Stimulated activated memory B cell treated with anti-CD40 and anti-IgM and Interleukin-4, amounts not matched to agents 10 μg/mL and 1 μg/mL and 100 μg/mL, for 72 hours (primary cell): ENCODE measurements around the gene HSBP1L1.
A peak's percentile ranks its signal among the peaks of the same experiment; 100 is the strongest.
"Not testable (repeated sequence)": the region's sequence is repeated elsewhere in the genome, so short reads cannot be mapped to it uniquely, and the experiment has no call there.

Experiments
- ATAC-seq: fragments of 150-1000 bp; cut with Tn5 transposase; 2 replicates; pipeline ENCODE4 v1.10.0; 2021
- H3K27ac Mint-ChIP-seq: one replicate; pipeline ENCODE4 v1.8.0; 2022; ENCODE audit warnings: mild to moderate bottlenecking, mixed read lengths
- H3K27me3 Mint-ChIP-seq: one replicate; pipeline ENCODE4 v1.8.0; 2022; ENCODE audit warnings: mixed read lengths
- H3K36me3 Mint-ChIP-seq: one replicate; pipeline ENCODE4 v1.8.0; 2022; ENCODE audit warnings: mixed read lengths
- H3K4me1 Mint-ChIP-seq: one replicate; pipeline ENCODE4 v1.8.0; 2022; ENCODE audit warnings: mixed read lengths
- H3K4me3 Mint-ChIP-seq: one replicate; pipeline ENCODE4 v1.8.0; 2022; ENCODE audit warnings: mild to moderate bottlenecking, moderate library complexity, mixed read lengths
- H3K9me3 Mint-ChIP-seq: one replicate; pipeline ENCODE4 v1.8.0; 2022; ENCODE audit warnings: mixed read lengths

The HSBP1L1 gene

GRCh38 chr18:79948719-79949411, 15.6 kb upstream of the HSBP1L1 start:
- peaks cover 11% of the 10 kb centered on the region for H3K36me3 Mint-ChIP-seq
- no peaks in the 10 kb centered on the region for H3K9me3 Mint-ChIP-seq
- H3K4me1 Mint-ChIP-seq = peaks cover 64% of the 10 kb centered on the region
- peak overlapping the region; percentile 9 for H3K4me3 Mint-ChIP-seq
- H3K27ac Mint-ChIP-seq = peak overlapping the region; percentile 75
- ATAC-seq = no peak
- H3K27me3 Mint-ChIP-seq = no peaks in the 10 kb centered on the region

GRCh38 chr18:79949697-79950487, 14.6 kb upstream of the HSBP1L1 start:
- peak; percentile 37 for ATAC-seq
- peaks cover 56% of the 10 kb centered on the region for H3K4me1 Mint-ChIP-seq
- peak overlapping the region; percentile 75 for H3K27ac Mint-ChIP-seq
- no peaks in the 10 kb centered on the region for H3K27me3 Mint-ChIP-seq
- H3K36me3 Mint-ChIP-seq = peaks cover 11% of the 10 kb centered on the region
- no peaks in the 10 kb centered on the region for H3K9me3 Mint-ChIP-seq
- peak overlapping the region; percentile 82 for H3K4me3 Mint-ChIP-seq

- H3K4me1 Mint-ChIP-seq = peaks cover 52% of the 10 kb centered on the region
- H3K9me3 Mint-ChIP-seq = no peaks in the 10 kb centered on the region
- H3K27ac Mint-ChIP-seq = peak overlapping the region; percentile 75
- H3K27me3 Mint-ChIP-seq = no peaks in the 10 kb centered on the region
- H3K4me3 Mint-ChIP-seq = peak overlapping the region; percentile 82
- peak; percentile 52 for ATAC-seq
- peaks cover 11% of the 10 kb centered on the region for H3K36me3 Mint-ChIP-seq
Observed at GRCh38 chr18:79950515-79951341, 13.7 kb upstream of the HSBP1L1 start.

GRCh38 chr18:79951545-79952455, 12.6 kb upstream of the HSBP1L1 start, which contains the start of gene SLC66A2:
SLC66A2 (minus strand) TSS chr18:79951653; CDS start chr18:79950926, 727 bp downstream.
- H3K9me3 Mint-ChIP-seq = no peaks in the 10 kb centered on the region
- peak within 1 kb of the TSS; percentile 75 for H3K27ac Mint-ChIP-seq
- H3K27me3 Mint-ChIP-seq = no peaks in the 10 kb centered on the region
- peaks cover 11% of the 10 kb centered on the region for H3K36me3 Mint-ChIP-seq
- peak; percentile 87 for ATAC-seq
- H3K4me3 Mint-ChIP-seq = peak within 1 kb of the TSS; percentile 82
- H3K4me1 Mint-ChIP-seq = peaks cover 42% of the 10 kb centered on the region

GRCh38 chr18:79952456-79952995, 11.9 kb upstream of the HSBP1L1 start:
- peaks cover 11% of the 10 kb centered on the region for H3K36me3 Mint-ChIP-seq
- H3K9me3 Mint-ChIP-seq = no peaks in the 10 kb centered on the region
- peak overlapping the region; percentile 69 for H3K4me3 Mint-ChIP-seq
- peaks cover 37% of the 10 kb centered on the region for H3K4me1 Mint-ChIP-seq
- peak overlapping the region; percentile 49 for H3K27ac Mint-ChIP-seq
- peak; percentile 44 for ATAC-seq
- no peaks in the 10 kb centered on the region for H3K27me3 Mint-ChIP-seq

- Mint-ChIP-seq H3K36me3 (peaks cover 10% of the 10 kb centered on the region), H3K27ac (no peak overlapping the region), H3K4me1 (peaks cover 37% of the 10 kb centered on the region), H3K4me3 (no peak overlapping the region), H3K9me3 (no peaks in the 10 kb centered on the region), H3K27me3 (no peaks in the 10 kb centered on the region)
- ATAC-seq = no peak
Observed at GRCh38 chr18:79952996-79953559, 11.4 kb upstream of the HSBP1L1 start.

- Mint-ChIP-seq H3K9me3 (no peaks in the 10 kb centered on the region), H3K27ac (no peak overlapping the region)
- no peak for ATAC-seq
Observed at GRCh38 chr18:79953971-79954651, 10.3 kb upstream of the HSBP1L1 start.

GRCh38 chr18:79954791-79955190, 9.7 kb upstream of the HSBP1L1 start:
- no peak overlapping the region for H3K27ac Mint-ChIP-seq
- H3K36me3 Mint-ChIP-seq = no peaks in the 10 kb centered on the region
- H3K4me1 Mint-ChIP-seq = peaks cover 22% of the 10 kb centered on the region
- no peak overlapping the region for H3K4me3 Mint-ChIP-seq
- no peak for ATAC-seq
- no peaks in the 10 kb centered on the region for H3K9me3 Mint-ChIP-seq
- no peaks in the 10 kb centered on the region for H3K27me3 Mint-ChIP-seq

More at GRCh38 chr18:79953971-79954651, 10.3 kb upstream of the HSBP1L1 start:
- Mint-ChIP-seq H3K36me3 (no peaks in the 10 kb centered on the region), H3K4me1 (peaks cover 27% of the 10 kb centered on the region), H3K27me3 (no peaks in the 10 kb centered on the region), H3K4me3 (no peak overlapping the region)

- no peaks in the 10 kb centered on the region for H3K27me3 Mint-ChIP-seq
- no peak for ATAC-seq
Observed at GRCh38 chr18:79955302-79956075, 9.0 kb upstream of the HSBP1L1 start.

GRCh38 chr18:79956276-79956675, 8.2 kb upstream of the HSBP1L1 start:
- no peaks in the 10 kb centered on the region for H3K9me3 Mint-ChIP-seq
- H3K36me3 Mint-ChIP-seq = no peaks in the 10 kb centered on the region
- peaks cover 25% of the 10 kb centered on the region for H3K4me1 Mint-ChIP-seq
- ATAC-seq = no peak
- peak overlapping the region; percentile 3 for H3K27ac Mint-ChIP-seq
- no peaks in the 10 kb centered on the region for H3K27me3 Mint-ChIP-seq
- no peak overlapping the region for H3K4me3 Mint-ChIP-seq

More at GRCh38 chr18:79955302-79956075, 9.0 kb upstream of the HSBP1L1 start:
- Mint-ChIP-seq H3K4me3 (no peak overlapping the region), H3K36me3 (no peaks in the 10 kb centered on the region), H3K9me3 (no peaks in the 10 kb centered on the region), H3K4me1 (peaks cover 20% of the 10 kb centered on the region), H3K27ac (peak overlapping the region; percentile 3)

GRCh38 chr18:79958981-79959380, 5.5 kb upstream of the HSBP1L1 start:
- Mint-ChIP-seq H3K9me3 (no peaks in the 10 kb centered on the region), H3K27me3 (peaks cover 8% of the 10 kb centered on the region), H3K4me3 (no peak overlapping the region), H3K27ac (no peak overlapping the region), H3K4me1 (peaks cover 44% of the 10 kb centered on the region), H3K36me3 (peaks cover 5% of the 10 kb centered on the region)
- ATAC-seq = no peak

- peak overlapping the region; percentile 24 for H3K27ac Mint-ChIP-seq
- H3K4me3 Mint-ChIP-seq = peak overlapping the region; percentile 44
- peaks cover 41% of the 10 kb centered on the region for H3K4me1 Mint-ChIP-seq
- H3K9me3 Mint-ChIP-seq, H3K36me3 Mint-ChIP-seq, H3K27me3 Mint-ChIP-seq, ATAC-seq: not testable (repeated sequence)
Observed at GRCh38 chr18:79960161-79960801, 4.2 kb upstream of the HSBP1L1 start.
